HG03135 (cell line): ENCODE data around the gene MARCHF7.
"Not testable (repeated sequence)": the region's sequence is repeated elsewhere in the genome, so short reads cannot be mapped to it uniquely, and the experiment has no call there.

ENCODE experiments used
- ATAC-seq: cut with Tn5 transposase; IDR thresholded peaks from one replicate; pipeline ENCODE4 v1.9.1; 2021; ENCODE audit warnings: mild to moderate bottlenecking, moderate library complexity; ENCODE audit not compliant: unreplicated experiment

The MARCHF7 gene

DNA sequence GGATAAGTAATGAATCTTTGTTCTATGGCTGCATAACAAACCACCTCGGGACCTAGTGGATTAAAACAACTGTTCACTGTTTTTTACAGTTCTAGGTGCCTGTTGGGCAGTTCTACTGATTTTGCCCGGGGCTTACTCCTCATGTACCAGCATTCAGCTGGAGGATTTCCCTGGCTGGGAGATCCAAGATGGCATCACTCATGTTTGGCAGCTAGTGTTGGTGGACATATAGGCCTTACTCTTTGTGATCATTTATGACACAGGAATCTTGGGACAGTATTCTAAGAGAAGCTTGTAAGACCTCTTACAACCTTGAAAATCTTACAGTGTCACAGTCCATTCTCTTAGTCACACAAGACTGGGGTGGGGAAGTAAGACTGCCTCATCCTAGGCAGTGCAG, 4.6 kb downstream of the MARCHF7 start:
- no peak for ATAC-seq

- no peak for ATAC-seq
Observed at GRCh38 chr2:159720676-159721075, 8.4 kb downstream of the MARCHF7 start.

GRCh38 chr2:159722580-159722979, 10.3 kb downstream of the MARCHF7 start:
- ATAC-seq: no peak

- not testable (repeated sequence) for ATAC-seq
Observed at GRCh38 chr2:159724795-159725572, 12.7 kb downstream of the MARCHF7 start.

- ATAC-seq: no peak
Observed at GRCh38 chr2:159725713-159726112, 13.4 kb downstream of the MARCHF7 start.

DNA sequence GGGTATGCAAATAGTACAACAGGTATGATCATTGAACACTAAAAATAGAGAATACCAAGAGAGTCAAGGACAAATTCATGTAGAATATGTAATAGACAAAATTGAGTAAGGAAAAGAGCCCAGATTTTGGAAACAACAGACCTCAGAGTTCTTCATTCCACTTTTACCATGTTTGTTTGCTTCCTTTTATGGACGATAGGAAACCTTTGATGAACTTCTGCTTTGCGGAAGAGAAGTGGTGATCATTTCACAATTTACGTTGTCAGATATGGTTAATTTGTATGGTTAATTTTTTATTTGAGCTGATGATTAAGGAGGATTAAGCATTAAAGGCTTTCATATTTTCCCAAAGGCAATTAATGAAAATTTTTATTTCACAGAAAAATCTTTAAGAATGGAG, 16.3 kb downstream of the MARCHF7 start:
- no peak for ATAC-seq

- no peak for ATAC-seq
Observed at GRCh38 chr2:159735648-159736047, 23.3 kb downstream of the MARCHF7 start.

DNA sequence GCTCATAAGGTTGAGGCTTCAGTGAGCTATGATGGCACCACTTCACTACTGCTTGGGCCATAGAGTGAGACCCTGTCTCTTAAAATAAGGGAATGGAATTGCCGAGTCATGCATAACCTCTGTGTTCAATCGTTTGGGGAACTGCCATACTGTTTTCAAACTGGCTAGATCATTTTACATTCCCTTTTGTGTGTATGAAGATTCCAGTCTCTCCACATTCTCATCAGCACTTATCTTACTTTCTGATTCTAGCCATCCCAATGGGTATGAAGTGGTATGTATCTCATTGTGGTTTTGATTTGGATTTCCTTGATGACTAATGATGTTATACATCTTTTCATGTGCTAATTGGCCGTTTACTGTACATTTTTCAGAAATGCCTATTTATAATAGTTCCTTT, 23.7 kb downstream of the MARCHF7 start:
- no peak for ATAC-seq

DNA sequence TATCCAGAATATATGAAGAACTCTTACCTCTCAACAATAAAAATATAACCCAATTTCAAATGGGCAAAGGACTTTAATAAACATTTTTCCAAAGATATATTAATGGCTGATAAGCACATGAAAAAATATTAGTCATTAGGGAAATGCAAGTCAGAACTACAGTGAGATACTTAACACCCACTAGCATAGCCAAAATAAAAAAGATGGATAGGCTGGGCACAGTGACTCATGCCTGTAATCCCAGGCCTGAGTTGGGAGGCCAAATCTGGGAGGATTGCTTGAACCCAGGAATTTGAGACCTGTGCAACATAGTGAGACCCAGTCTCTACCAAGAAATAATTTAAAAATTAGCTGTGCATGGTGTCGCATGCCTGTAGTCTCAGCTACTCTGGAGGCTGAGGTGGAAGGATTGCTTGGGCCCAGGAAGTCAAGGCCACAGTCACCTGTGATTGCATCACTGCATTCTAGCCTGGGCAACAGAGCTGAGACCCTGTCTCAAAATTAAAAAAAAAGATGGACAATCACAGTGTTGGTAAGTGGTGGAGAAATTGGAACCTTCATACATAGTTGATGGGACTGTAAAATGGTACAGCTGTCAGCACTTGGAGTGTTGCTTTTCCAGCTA, 25.1 kb downstream of the MARCHF7 start:
- no peak for ATAC-seq

DNA sequence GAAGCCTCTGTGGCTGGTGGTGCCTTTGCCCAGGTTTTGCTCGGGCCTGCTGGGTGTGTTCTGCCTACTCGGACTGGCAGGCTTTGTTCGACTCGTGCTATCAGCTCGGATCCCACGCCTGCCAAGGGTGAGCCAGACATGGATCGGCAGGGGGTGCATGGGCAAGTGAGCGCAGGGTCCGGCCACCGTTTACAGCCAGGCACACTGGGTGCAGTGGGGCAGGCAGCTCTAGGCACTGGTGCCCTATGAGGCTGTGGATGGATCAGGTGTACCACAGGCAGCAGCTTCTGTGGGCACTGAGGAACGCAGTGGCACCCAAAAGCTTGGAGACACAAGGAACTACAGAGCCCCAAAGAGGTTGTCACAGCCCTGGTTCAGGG, 25.6 kb downstream of the MARCHF7 start:
- ATAC-seq: no peak

- ATAC-seq: no peak
Observed at GRCh38 chr2:159738509-159739390, 26.4 kb downstream of the MARCHF7 start.

GRCh38 chr2:159742846-159743245, 30.5 kb downstream of the MARCHF7 start:
- ATAC-seq: no peak

- ATAC-seq: no peak
Observed at GRCh38 chr2:159744363-159744762, 32.1 kb downstream of the MARCHF7 start.

DNA sequence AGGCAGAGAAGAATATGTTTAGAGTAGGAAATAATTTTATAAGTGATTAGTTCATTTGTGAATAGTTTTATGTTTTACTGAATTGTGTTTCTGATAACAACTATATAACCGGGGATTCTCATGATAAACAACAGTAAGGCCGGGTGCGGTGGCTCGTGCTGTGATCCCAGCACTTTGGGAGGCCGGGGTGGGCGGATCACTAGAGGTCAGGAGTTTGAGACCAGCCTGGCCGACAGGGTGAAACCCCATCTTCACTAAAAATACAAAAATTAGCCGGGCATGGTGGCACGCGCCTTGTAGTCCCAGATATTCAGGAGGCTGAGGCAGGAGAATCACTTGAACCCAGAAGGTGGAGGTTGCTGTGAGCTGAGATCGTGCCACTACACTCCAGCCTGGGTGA, 32.9 kb downstream of the MARCHF7 start:
- not testable (repeated sequence) for ATAC-seq

DNA sequence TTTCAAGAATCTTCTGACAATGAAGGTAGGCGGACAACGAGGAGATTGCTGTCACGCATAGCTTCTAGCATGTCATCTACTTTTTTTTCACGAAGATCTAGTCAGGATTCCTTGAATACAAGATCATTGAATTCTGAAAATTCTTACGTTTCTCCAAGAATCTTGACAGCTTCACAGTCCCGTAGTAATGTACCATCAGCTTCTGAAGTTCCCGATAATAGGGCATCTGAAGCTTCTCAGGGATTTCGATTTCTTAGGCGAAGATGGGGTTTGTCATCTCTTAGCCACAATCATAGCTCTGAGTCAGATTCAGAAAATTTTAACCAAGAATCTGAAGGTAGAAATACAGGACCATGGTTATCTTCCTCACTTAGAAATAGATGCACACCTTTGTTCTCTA, 35.8 kb downstream of the MARCHF7 start:
- no peak for ATAC-seq

DNA sequence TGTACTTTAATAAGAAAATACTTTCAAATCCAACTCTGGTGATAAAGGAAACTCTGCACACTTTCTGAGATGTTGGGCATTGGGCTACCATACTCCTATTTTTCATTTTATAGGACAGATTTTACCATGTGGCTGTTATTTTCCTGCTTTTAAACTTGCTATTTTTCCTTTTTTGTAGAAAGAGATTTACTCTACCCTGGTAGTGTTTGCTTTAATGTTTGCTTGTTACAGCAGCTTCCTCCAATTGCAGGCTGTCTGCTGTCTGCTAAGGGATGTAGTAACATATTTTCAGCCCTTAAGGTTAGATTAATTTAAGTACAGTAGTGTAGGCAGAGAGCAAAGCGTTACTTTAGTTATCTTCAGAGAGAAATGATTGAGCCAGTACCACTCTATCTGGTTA, 38.6 kb downstream of the MARCHF7 start:
- ATAC-seq: no peak

- no peak for ATAC-seq
Observed at GRCh38 chr2:159753797-159754196, 41.5 kb downstream of the MARCHF7 start.

DNA sequence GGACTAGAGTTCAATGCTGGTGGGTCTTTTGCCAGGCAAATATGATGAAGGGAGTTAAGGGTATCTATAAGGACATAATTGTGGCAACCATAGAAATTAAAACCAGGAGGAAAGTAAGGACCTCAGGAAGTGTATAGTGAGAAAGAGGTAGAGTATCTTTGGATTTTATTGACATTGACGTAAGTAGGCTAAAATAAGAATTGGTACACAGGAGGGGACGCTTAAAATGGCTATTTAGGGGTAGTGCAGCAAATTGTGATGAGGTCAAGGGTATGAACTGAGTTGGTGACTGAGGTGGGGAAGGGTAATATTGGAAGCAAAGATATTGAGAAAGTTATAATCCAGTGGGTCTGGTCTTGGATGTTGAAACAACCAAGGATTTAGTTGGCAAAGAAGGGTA, 42.7 kb downstream of the MARCHF7 start:
- ATAC-seq: no peak

- no peak for ATAC-seq
Observed at GRCh38 chr2:159755788-159756187, 43.5 kb downstream of the MARCHF7 start.

DNA sequence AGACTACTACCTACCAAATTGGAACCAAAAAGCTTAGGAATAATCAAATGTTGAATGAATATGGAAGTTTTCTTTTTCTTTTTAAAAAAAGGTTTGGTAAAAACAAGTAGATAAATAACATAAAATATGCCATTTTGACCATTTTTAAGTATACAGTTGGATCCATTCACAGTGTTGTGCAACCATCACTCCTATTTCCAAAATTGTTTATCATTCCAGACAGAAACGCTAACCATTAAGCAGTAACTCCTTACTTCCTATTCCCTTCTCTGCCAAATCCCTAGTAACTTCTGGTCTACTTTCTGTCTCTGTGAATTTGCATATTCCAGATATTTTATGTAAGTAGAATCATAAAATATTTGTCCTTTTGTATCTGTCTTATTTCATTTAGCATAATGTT, 45.9 kb downstream of the MARCHF7 start:
- no peak for ATAC-seq

DNA sequence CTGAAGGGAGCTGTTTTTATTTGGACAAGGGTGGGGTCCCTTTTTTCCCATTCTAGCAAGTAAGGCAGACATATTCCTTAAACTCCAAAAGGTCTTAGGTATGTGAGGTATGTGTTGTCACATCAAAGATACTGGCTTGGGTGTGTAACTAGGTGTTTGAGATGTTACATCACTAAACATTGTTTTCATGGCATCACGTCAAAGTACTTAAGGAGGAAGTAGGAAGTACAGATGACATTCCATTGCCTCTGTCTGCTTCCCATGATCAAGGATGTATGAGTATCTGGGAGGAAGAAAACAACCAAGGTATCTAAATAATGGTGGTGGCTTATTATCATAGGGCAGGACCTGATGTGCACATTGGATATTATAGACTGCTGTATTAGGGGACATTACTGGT, 46.4 kb downstream of the MARCHF7 start:
- no peak for ATAC-seq

- no peak for ATAC-seq
Observed at GRCh38 chr2:159759577-159759976, 47.3 kb downstream of the MARCHF7 start.
